Endothelial cell (in vitro differentiated cells): ENCODE data around the gene XPO5. TPM values are rescaled to one million over a fixed set of nuclear protein-coding genes. Genes with fewer than 3 reads are reported as not detected.
"Not testable (repeated sequence)": the region's sequence is repeated elsewhere in the genome, so short reads cannot be mapped to it uniquely, and the experiment has no call there.

Experiments
- DNase-seq: peaks from one replicate; pipeline ENCODE4 v3.0.0; 2021; ENCODE audit warnings: low spot score
- H3K27ac Mint-ChIP-seq: one replicate; pipeline ENCODE4 v1.8.0; 2021; ENCODE audit warnings: mixed read lengths, inconsistent platforms; ENCODE audit not compliant: unreplicated experiment
- H3K27me3 Mint-ChIP-seq: one replicate; pipeline ENCODE4 v1.8.0; 2021; ENCODE audit warnings: mild to moderate bottlenecking, moderate library complexity, mixed read lengths, inconsistent platforms; ENCODE audit not compliant: unreplicated experiment
- H3K36me3 Mint-ChIP-seq: one replicate; pipeline ENCODE4 v1.8.0; 2021; ENCODE audit warnings: mild to moderate bottlenecking, low read depth, mixed read lengths, inconsistent platforms; ENCODE audit not compliant: unreplicated experiment
- H3K4me1 Mint-ChIP-seq: one replicate; pipeline ENCODE4 v1.8.0; 2021; ENCODE audit warnings: mild to moderate bottlenecking, mixed read lengths, inconsistent platforms; ENCODE audit not compliant: unreplicated experiment
- H3K4me3 Mint-ChIP-seq: one replicate; pipeline ENCODE4 v1.8.0; 2021; ENCODE audit warnings: mild to moderate bottlenecking, mixed read lengths, inconsistent platforms; ENCODE audit not compliant: unreplicated experiment
- H3K9me3 Mint-ChIP-seq: one replicate; pipeline ENCODE4 v1.8.0; 2021; ENCODE audit warnings: mixed read lengths, inconsistent platforms; ENCODE audit not compliant: unreplicated experiment
- total RNA-seq: library from RNA; stranded (reverse); fragmentation: NEBNext Ultra II Directional; extraction: Animal tissue kit (Norgen Biotek cat#: 25700); gene quantifications from one replicate; pipeline ENCODE4 v1.2.1, GENCODE V29; 2021; ENCODE audit not compliant: unreplicated experiment
- TF ChIP-seq, protein P1 (sequence below): fragments of 200-600 bp; sonication (generic); IDR thresholded peaks from one replicate; pipeline ENCODE4 v1.5.0; 2021; ENCODE audit warnings: antibody characterized with exemption; ENCODE audit not compliant: unreplicated experiment

XPO5 gene
- total RNA-seq, 1 donor from 2014 or later: 37.6 TPM

DNA sequence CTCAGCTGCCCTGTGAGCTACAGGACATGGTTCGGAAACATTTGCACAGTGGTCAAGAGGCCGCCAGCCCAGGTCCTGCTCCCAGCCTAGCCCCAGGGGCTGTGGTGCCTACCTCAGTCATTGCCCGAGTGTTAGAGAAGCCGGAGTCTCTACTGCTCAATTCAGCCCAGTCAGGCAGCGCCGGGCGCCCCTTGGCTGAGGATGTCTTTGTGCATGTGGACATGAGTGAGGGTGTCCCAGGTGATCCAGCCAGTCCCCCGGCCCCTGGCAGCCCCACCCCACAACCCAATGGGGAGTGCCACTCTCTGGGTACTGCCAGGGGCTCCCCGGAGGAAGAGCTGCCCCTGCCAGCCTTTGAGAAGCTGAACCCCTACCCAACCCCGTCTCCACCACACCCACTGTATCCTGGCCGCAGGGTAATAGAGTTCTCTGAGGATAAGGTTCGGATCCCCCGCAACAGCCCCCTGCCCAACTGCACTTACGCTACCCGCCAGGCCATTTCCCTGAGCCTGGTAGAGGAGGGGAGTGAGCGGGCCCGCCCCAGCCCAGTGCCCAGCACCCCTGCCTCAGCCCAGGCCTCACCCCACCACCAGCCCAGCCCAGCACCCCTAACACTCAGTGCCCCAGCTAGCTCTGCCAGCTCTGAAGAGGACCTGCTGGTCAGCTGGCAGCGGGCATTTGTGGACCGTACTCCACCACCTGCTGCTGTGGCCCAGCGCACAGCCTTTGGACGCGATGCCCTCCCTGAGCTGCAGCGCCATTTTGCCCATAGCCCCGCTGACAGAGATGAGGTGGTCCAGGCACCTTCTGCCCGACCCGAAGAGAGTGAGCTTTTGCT lies 70.9 kb downstream of the XPO5 start:
- TF ChIP-seq, protein P1, sequence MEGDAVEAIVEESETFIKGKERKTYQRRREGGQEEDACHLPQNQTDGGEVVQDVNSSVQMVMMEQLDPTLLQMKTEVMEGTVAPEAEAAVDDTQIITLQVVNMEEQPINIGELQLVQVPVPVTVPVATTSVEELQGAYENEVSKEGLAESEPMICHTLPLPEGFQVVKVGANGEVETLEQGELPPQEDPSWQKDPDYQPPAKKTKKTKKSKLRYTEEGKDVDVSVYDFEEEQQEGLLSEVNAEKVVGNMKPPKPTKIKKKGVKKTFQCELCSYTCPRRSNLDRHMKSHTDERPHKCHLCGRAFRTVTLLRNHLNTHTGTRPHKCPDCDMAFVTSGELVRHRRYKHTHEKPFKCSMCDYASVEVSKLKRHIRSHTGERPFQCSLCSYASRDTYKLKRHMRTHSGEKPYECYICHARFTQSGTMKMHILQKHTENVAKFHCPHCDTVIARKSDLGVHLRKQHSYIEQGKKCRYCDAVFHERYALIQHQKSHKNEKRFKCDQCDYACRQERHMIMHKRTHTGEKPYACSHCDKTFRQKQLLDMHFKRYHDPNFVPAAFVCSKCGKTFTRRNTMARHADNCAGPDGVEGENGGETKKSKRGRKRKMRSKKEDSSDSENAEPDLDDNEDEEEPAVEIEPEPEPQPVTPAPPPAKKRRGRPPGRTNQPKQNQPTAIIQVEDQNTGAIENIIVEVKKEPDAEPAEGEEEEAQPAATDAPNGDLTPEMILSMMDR: no peak
- Mint-ChIP-seq H3K27ac (no peak overlapping the region), H3K27me3 (peaks cover 22% of the 10 kb centered on the region), H3K36me3 (peaks cover 53% of the 10 kb centered on the region), H3K9me3 (no peaks in the 10 kb centered on the region), H3K4me3 (no peak overlapping the region), H3K4me1 (peaks cover 5% of the 10 kb centered on the region)
- no peak for DNase-seq

- DNase-seq: no peak
- peaks cover 17% of the 10 kb centered on the region for H3K27me3 Mint-ChIP-seq
- peaks cover 15% of the 10 kb centered on the region for H3K4me1 Mint-ChIP-seq
- peaks cover 48% of the 10 kb centered on the region for H3K36me3 Mint-ChIP-seq
- no peak overlapping the region for H3K27ac Mint-ChIP-seq
- TF ChIP-seq, protein P1: no peak
- peak overlapping the region; percentile 76 for H3K4me3 Mint-ChIP-seq
- H3K9me3 Mint-ChIP-seq: no peaks in the 10 kb centered on the region
Measured at GRCh38 chr6:43503443-43503842, 72.4 kb downstream of the XPO5 start.

DNA sequence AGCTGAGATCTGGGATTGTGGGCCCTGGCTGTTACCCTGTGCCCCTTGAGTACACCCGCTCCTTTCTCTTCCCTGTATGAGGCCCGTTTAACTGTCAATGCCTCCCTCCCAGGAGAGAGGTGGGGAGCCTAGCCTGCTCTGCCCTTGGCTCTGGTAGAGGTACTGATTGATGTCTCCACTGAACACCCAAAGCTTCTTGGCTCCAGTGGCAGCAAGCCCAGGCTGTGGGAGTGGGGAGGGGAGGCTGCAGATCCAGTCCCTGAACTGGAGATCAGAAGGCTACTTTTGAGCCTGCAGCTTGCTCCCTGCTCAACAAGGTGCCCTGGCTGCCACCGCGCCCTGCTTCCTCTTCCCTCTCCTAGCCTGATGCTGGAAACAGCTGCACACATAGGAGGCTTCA lies 73.2 kb downstream of the XPO5 start:
- no peak overlapping the region for H3K27ac Mint-ChIP-seq
- H3K27me3 Mint-ChIP-seq: peaks cover 16% of the 10 kb centered on the region
- H3K36me3 Mint-ChIP-seq: peaks cover 48% of the 10 kb centered on the region
- H3K9me3 Mint-ChIP-seq: no peaks in the 10 kb centered on the region
- DNase-seq: no peak
- peaks cover 15% of the 10 kb centered on the region for H3K4me1 Mint-ChIP-seq
- TF ChIP-seq, protein P1: no peak
- H3K4me3 Mint-ChIP-seq: no peak overlapping the region

DNA sequence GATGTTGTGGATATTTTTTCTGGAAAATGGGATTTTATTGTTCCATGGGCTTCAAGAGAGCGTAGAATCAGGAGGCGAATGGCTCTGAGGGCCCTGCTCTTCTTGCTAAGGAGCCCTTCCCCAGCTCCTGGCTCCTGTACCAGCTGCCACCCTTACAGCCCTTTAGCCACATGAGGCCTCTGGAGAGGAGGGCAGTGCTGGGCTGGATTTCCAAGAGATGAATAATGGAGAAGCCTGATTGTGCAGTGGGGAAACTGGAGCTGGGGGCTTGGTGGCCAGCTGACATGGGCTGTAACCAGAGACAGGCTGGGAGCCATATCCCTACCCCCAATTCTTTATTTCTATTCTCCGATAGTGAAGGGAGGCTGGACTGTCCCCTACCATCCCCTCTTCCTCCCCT lies 74.9 kb downstream of the XPO5 start:
- H3K36me3 Mint-ChIP-seq: peaks cover 47% of the 10 kb centered on the region
- H3K27ac Mint-ChIP-seq: no peak overlapping the region
- DNase-seq: no peak
- H3K9me3 Mint-ChIP-seq: no peaks in the 10 kb centered on the region
- H3K27me3 Mint-ChIP-seq: peaks cover 12% of the 10 kb centered on the region
- H3K4me1 Mint-ChIP-seq: peaks cover 18% of the 10 kb centered on the region
- H3K4me3 Mint-ChIP-seq: peak overlapping the region; percentile 57
- TF ChIP-seq, protein P1: no peak

DNA sequence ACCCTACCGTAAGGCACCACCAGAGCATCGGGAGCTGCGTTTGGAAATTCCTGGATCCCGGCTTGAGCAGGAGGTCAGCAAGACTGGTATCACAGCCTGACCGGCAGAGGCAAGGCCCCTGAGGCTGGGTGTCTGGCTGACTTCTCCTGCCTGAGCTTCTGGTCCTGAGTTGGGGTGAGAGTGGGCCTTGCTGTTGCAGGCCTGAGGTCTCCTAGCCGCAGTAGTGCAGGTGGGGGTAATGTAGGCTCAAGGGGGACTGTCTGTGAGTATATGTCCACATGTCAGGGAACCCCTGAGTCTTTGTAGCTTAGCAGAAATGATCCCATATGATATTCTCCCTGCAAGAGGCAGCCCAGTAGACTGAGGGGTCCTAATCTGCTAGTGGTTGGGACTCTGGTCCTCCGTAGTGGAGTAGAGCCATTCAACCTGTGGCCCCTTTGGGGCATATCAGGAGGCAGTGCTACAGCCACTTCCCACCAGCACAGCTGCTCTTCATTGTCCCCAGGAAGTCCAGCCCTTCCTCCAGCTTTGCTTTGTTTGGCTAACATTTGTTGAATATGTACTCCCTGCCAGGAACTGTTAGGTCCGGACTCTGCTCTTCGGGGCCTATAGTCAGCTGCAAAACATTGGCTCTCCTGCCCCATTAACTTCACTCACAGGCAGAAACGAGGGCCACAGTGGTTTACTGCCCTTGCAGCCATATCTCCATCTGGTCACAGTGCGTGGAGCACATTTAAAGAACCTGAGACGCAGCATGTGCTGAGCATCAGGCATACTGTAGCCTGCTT lies 76.6 kb downstream of the XPO5 start:
- H3K27me3 Mint-ChIP-seq: peaks cover 12% of the 10 kb centered on the region
- TF ChIP-seq, protein P1: no peak
- peaks cover 46% of the 10 kb centered on the region for H3K36me3 Mint-ChIP-seq
- no peak overlapping the region for H3K4me3 Mint-ChIP-seq
- H3K9me3 Mint-ChIP-seq: no peaks in the 10 kb centered on the region
- no peak for DNase-seq
- H3K4me1 Mint-ChIP-seq: peaks cover 24% of the 10 kb centered on the region
- H3K27ac Mint-ChIP-seq: peak overlapping the region; percentile 50

- Mint-ChIP-seq H3K27me3 (peaks cover 12% of the 10 kb centered on the region), H3K4me1 (peaks cover 30% of the 10 kb centered on the region), H3K36me3 (peaks cover 40% of the 10 kb centered on the region)
- H3K27ac Mint-ChIP-seq, H3K9me3 Mint-ChIP-seq, H3K4me3 Mint-ChIP-seq, DNase-seq: not testable (repeated sequence)
Measured at GRCh38 chr6:43498291-43498690, 77.5 kb downstream of the XPO5 start.
